Heart left ventricle (tissue), 16 donors: ENCODE results near the gene PKLR. TPM values are rescaled to one million over a fixed set of nuclear protein-coding genes. Genes with fewer than 3 reads are reported as not detected.
A peak's percentile ranks its signal among the peaks of the same experiment; 100 is the strongest.

ENCODE experiments used
- ATAC-seq, 4 donors: fragments of 200-7000 bp; cut with Tn5 transposase; one replicate each; pipeline ENCODE4 v1.9.1; 2020 to 2022; ENCODE audit warnings: moderate library complexity in 4 of 4, mild to moderate bottlenecking in 3 of 4, moderate number of reproducible peaks in 1 of 4
- DNase-seq, 5 donors: peaks; one replicate each; pipeline ENCODE4 v3.0.0-alpha.2; 2020
- H3K27ac ChIP-seq, 12 donors: fragments of 200-600 bp; sonication (generic) in 4 of 12; one replicate each; pipeline versions ENCODE4 v1.5.0 to v1.8.0; 2016 to 2022; ENCODE audit warnings: mild to moderate bottlenecking in 2 of 12
- H3K27me3 ChIP-seq, 9 donors: fragments of 200-600 bp; sonication (generic) in 2 of 9; one replicate each; pipeline versions ENCODE4 v1.5.1 to v1.8.0; 2016 to 2022; ENCODE audit warnings: mild to moderate bottlenecking in 3 of 9
- H3K36me3 ChIP-seq, 9 donors: fragments of 200-600 bp; sonication (generic) in 2 of 9; one replicate each; pipeline versions ENCODE4 v1.5.0 to v1.8.0; 2018 to 2022; ENCODE audit warnings: mild to moderate bottlenecking in 2 of 9
- H3K4me1 ChIP-seq, 12 donors: fragments of 200-600 bp; sonication (generic) in 4 of 12; one replicate each; pipeline versions ENCODE4 v1.5.0 to v1.8.0; 2016 to 2022; ENCODE audit warnings: mild to moderate bottlenecking in 3 of 12
- H3K4me3 ChIP-seq, 12 donors: fragments of 200-600 bp; sonication (generic) in 4 of 12; one replicate each; pipeline versions ENCODE4 v1.5.0 to v1.8.0; 2017 to 2022; ENCODE audit warnings: mild to moderate bottlenecking in 9 of 12, moderate library complexity in 4 of 12
- H3K9me3 ChIP-seq, 12 donors: fragments of 200-600 bp; sonication (generic) in 4 of 12; one replicate each; pipeline versions ENCODE4 v1.5.0 to v1.8.0; 2016 to 2022; ENCODE audit warnings: mild to moderate bottlenecking in 1 of 12
- POLR2A ChIP-seq, 2 donors: fragments of 450-650 bp; IDR thresholded peaks; one replicate each; pipeline ENCODE4 v1.6.1; 2017; ENCODE audit warnings: antibody characterized with exemption in 2 of 2, mild to moderate bottlenecking in 2 of 2, moderate library complexity in 2 of 2
- WGBS, 4 donors: extraction: QIAGEN DNeasy Blood & Tissue Kit in 2 of 4; methylation state at CpG; one replicate each; pipeline versions ENCODE4 v1.1.5 to v1.1.7; 2013 to 2018; 5-methylcytosine and 5-hydroxymethylcytosine counted together
- intact Hi-C, 10 donors: fragments of 100-400 bp; cut with DNase I; formaldehyde crosslinking; loops; one replicate each; pipeline versions ENCODE4 v1.11.1 to v1.14.2; 2022
- polyA plus RNA-seq, 2 donors: library from polyadenylated mRNA; stranded (reverse); fragments of 200-250 nt; gene quantifications; one replicate each; pipeline ENCODE4 v1.2.3, GENCODE V29; 2013
- total RNA-seq, 9 donors: library from RNA; depleted of rRNA in 2 of 9; stranded (reverse); fragments of >200 nt in 2 of 9; fragmentation: NEBNext Ultra II Directional in 3 of 9; extraction: Animal tissue kit (Norgen Biotek cat#: 25700) in 3 of 9; gene quantifications; one replicate each; pipeline versions ENCODE4 v1.1.0 to v1.2.4, GENCODE V29; 2016 to 2023
- TF ChIP-seq, protein P1 (sequence below), 12 donors: fragments of 200-600 bp; sonication (generic) in 4 of 12; IDR thresholded peaks; one replicate each; pipeline versions ENCODE4 v1.5.0 to v1.8.0; 2018 to 2022; ENCODE audit warnings: antibody characterized with exemption in 12 of 12, mild to moderate bottlenecking in 5 of 12
- donor health status: ischemic (EF 13 %, LVEDD 7.1; RV severe dilation, severe dysfunction).
- donor health status: healthy with polysubstance abuse.
- donor health status: DM: no; HTN: yes; CAD: no.
- donor health status: DM: no; HTN: no; CAD: no.
- donor health status: ischemic (EF 25% LVEDD 6.9; RV normal size, moderate dysfunction).
- donor health status: ischemic (EF 25% LVEDD 5.7; RV mildly dilated, moderate dysfunction).
- donor health status: healthy.
- donor health status: DM: yes; HTN: yes; CAD: no.
- donor health status: ischemic (EF 35%, LVEDD 5.7; RV mildly dilated, moderate dysfunction).
- donor health status: nonischemic (EF 11% LVEDD 7.7; RV severe dilation, severe dysfunction).
- donor health status: DM: yes; HTN: yes; CAD: no.
- donor health status: PGD.
- donor health status: ischemic (EF 29% LVEDD 5.4; RV normal size, mild dysfunction).
- donor health status: nonischemic (EF 23%, LVEDD 6.1; RV moderate dilation, normal function).

Gene PKLR
- total and polyA plus RNA-seq, 11 donors, result 0.09 TPM; not detected in 10

DNA sequence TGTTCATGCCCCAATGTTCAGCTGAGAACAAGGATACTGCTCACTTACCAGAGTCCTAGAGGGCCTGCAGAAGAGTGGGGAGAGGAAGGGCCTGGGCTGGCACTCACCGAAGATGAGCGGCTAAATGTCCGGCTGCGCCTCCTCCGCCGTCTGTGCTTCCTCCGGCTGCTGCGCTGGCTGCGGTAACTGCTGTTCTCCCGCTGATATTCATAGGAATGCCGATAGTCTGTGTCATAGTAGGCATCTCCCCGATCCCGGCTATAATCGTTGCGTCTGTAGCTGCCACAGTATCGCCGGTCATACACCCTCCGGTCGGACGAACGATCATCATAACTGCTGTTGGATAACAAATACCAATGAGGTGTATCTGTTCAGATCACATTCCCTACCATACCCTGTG is 31.9 kb downstream of the PKLR start:
- no peaks in the 10 kb centered on the region for H3K9me3 ChIP-seq
- TF ChIP-seq, protein P1, sequence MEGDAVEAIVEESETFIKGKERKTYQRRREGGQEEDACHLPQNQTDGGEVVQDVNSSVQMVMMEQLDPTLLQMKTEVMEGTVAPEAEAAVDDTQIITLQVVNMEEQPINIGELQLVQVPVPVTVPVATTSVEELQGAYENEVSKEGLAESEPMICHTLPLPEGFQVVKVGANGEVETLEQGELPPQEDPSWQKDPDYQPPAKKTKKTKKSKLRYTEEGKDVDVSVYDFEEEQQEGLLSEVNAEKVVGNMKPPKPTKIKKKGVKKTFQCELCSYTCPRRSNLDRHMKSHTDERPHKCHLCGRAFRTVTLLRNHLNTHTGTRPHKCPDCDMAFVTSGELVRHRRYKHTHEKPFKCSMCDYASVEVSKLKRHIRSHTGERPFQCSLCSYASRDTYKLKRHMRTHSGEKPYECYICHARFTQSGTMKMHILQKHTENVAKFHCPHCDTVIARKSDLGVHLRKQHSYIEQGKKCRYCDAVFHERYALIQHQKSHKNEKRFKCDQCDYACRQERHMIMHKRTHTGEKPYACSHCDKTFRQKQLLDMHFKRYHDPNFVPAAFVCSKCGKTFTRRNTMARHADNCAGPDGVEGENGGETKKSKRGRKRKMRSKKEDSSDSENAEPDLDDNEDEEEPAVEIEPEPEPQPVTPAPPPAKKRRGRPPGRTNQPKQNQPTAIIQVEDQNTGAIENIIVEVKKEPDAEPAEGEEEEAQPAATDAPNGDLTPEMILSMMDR (IDR thresholded peaks at IDR 0.05), result no peak
- TF ChIP-seq POLR2A (IDR thresholded peaks at IDR 0.05), result no peak
- ATAC-seq, result no peak
- H3K36me3 ChIP-seq, result peaks cover 5 to 73% (median 71%) of the 10 kb centered on the region in 9 donors
- DNase-seq, result no peak
- H3K27me3 ChIP-seq, result no peaks in the 10 kb centered on the region
- H3K27ac ChIP-seq, result no peak overlapping the region
- no peak overlapping the region for H3K4me3 ChIP-seq
- intact Hi-C loops, result no loop called here
- H3K4me1 ChIP-seq, result peaks cover 0 to 41% (median 23%) of the 10 kb centered on the region in 12 donors
- WGBS, 4 donors, result 92 to 95% (median 93%) methylated on average over 21 of the region's 21 CpGs

DNA sequence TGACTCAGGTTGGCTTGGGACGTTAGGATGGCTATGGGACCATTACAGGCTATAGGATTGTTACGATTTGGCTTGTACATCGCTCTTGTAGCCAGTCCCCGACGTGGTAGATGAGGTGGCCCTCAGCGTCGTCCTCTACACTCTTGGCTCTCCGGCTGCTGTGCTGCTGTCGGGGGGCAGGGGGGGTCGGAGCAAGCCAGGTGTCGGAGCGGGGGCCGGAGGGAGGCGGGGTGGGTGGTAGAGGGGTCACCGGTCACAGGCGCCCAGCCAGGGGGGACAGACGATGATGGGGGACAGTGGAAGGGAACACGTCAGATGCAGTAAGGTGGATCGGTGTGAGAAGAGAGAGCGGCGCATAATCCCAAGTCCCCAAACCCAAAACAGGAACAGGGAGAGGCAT is 32.6 kb downstream of the PKLR start:
- Histone ChIP-seq H3K36me3 (peaks cover 5 to 81% (median 78%) of the 10 kb centered on the region in 9 donors), H3K4me3 (no peak overlapping the region), H3K4me1 (peaks cover 0 to 40% (median 19%) of the 10 kb centered on the region in 12 donors), H3K27ac (no peak overlapping the region), H3K27me3 (no peaks in the 10 kb centered on the region), H3K9me3 (no peaks in the 10 kb centered on the region)
- WGBS, 4 donors, result 87 to 92% (median 90%) methylated on average over 21 of the region's 21 CpGs
- ATAC-seq (no peak), DNase-seq (no peak)
- TF ChIP-seq, protein P1 (IDR thresholded peaks at IDR 0.05), result no peak
- TF ChIP-seq POLR2A (IDR thresholded peaks at IDR 0.05), result no peak
- intact Hi-C loops, result no loop called here

DNA sequence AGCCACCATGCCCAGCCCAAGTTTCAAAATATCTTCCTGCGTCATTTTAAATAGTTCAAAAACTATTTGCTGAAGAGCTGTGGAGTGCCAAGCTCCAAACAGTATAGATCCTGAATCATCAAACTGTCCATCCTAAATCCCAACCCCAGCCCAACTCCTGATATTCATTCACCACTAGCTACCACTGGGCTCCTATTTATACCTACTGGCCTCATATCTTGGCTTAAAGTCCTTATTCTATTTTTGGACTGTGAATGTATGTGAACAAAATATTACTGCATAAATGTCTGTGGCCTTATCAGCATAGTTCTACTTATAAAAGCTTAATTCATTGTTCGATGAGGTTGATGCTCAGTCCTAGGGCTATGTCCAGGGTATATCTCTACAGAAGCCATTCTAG is 33.9 kb downstream of the PKLR start:
- Histone ChIP-seq H3K9me3 (no peaks in the 10 kb centered on the region), H3K36me3 (peaks cover 5 to 90% (median 87%) of the 10 kb centered on the region in 9 donors), H3K4me1 (peaks cover 0 to 45% (median 21%) of the 10 kb centered on the region in 12 donors), H3K27me3 (no peaks in the 10 kb centered on the region), H3K4me3 (no peak overlapping the region), H3K27ac (peak overlapping the region in 9 of 12 donors; percentile 3 to 62 (median 45))
- 61 to 83% (median 68%) methylated on average over 2 of the region's 2 CpGs for WGBS, 4 donors
- no peak for TF ChIP-seq POLR2A (IDR thresholded peaks at IDR 0.05)
- TF ChIP-seq, protein P1 (IDR thresholded peaks at IDR 0.05), result no peak
- intact Hi-C loops, result no loop called here
- ATAC-seq (peak; percentile 24 to 59 (median 31)), DNase-seq (no peak)

DNA sequence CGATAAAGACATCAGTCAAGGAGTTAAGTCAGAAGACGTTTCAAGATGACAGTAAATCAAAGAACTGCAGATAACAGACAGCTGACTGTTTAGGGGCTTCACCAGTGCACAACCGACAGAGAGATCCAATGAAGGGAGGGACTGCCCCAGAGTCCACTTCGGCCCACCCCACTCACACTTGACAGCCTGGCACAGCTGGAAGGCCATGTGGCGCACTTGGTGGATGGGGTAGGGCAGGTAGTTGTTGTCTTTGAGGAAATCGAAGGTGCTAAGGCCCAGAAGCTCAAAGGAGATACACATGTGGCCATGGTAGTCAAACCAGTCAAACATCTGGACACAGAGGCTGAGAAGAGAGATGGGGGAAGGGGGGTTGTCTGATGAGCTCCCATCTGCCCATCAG is 34.7 kb downstream of the PKLR start:
- no peak for ATAC-seq
- no peaks in the 10 kb centered on the region for H3K9me3 ChIP-seq
- peaks cover 5 to 88% (median 86%) of the 10 kb centered on the region in 9 donors for H3K36me3 ChIP-seq
- intact Hi-C loops, result no loop called here
- H3K4me3 ChIP-seq, result no peak overlapping the region
- no peaks in the 10 kb centered on the region for H3K27me3 ChIP-seq
- no peak for TF ChIP-seq POLR2A (IDR thresholded peaks at IDR 0.05)
- TF ChIP-seq, protein P1 (IDR thresholded peaks at IDR 0.05), result no peak
- 81 to 83% (median 82%) methylated on average over 6 of the region's 6 CpGs for WGBS, 4 donors
- peak overlapping the region in 4 of 12 donors; percentile 15 to 57 (median 46) for H3K27ac ChIP-seq
- H3K4me1 ChIP-seq, result peaks cover under 1 to 40% (median 15%) of the 10 kb centered on the region in 12 donors
- no peak for DNase-seq
